ENCODE results near the gene NEURL3. TPM values are rescaled to one million over a fixed set of nuclear protein-coding genes. Genes with fewer than 3 reads are reported as not detected.

The NEURL3 gene
- total and polyA plus RNA-seq, 2 donors from 2014 or later = 3.2 to 11.1 TPM

DNA sequence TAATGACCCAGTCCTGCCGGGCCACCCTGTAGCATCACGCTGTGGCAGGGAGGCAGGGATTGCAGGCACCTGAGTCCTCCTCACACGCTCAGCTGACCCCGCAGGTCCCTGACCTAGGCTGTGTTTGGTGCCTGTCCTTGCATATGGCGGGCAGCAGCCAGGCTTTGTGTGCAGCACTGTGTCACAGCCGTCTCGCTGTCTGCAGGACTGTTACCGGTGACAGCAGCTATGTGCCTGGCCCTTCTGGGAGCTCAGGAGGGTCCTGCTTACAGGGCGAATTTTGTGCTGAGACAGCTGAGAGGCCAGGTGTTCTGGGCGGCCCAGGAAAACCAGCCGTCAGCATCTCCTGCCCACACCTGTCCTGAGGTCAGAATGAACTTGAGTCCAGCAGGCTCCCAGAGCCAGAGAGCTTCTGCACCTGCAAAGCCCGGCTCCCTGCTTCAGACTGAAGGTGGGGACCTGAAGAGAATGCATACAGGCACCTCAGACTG lies 21.0 kb upstream of the NEURL3 start:
- no peaks in the 10 kb centered on the region for H3K27me3 ChIP-seq (ENCODE audit: control insufficient read depth, insufficient read depth, low read length)
- H3K9ac ChIP-seq (ENCODE audit: low read length in 3 of 3) = no peak overlapping the region
- TF ChIP-seq CTCF (IDR thresholded peaks at IDR 0.05; ENCODE audit: borderline replicate concordance, extremely low read depth, insufficient read depth) = no peak
- H3K4me1 ChIP-seq (ENCODE audit: control insufficient read depth in 2 of 3, insufficient read depth in 2 of 3, low read depth in 1 of 3, low read length in 3 of 3) = peaks cover 0 to 5% (median 0%) of the 10 kb centered on the region in 3 donors
- no peak overlapping the region for H3K4me3 ChIP-seq (ENCODE audit: low read length in 3 of 3)
- FAIRE-seq (no peak), DNase-seq (no peak)
- no peaks in the 10 kb centered on the region for H3K36me3 ChIP-seq (ENCODE audit: control insufficient read depth in 2 of 3, insufficient read depth in 3 of 3, low read length in 3 of 3)
- no peak overlapping the region for H3K27ac ChIP-seq (ENCODE audit: low read depth in 2 of 2, low read length in 2 of 2)
- no peaks in the 10 kb centered on the region for H3K9me3 ChIP-seq (ENCODE audit: control insufficient read depth in 2 of 3, insufficient read depth in 1 of 3, low read length in 3 of 3)
- intact Hi-C loops (cut with DNase I) = no loop called here

DNA sequence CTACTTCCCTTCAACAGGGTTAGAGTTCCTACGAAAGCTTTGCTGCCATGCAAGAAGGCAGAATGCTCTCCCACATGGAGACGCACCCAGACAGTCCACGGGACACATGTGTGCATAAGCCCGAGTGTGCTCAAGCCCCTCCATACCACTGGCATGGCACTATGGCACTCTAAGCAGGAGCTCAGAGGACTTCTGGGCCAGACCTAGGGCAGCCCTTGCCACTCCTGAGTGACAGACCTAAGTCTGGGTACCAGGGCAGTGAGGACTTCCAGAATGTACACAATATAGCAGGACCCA lies 20.0 kb upstream of the NEURL3 start:
- Histone ChIP-seq H3K27me3 (ENCODE audit: control insufficient read depth, insufficient read depth, low read length) (no peaks in the 10 kb centered on the region), H3K27ac (ENCODE audit: low read depth in 2 of 2, low read length in 2 of 2) (no peak overlapping the region), H3K36me3 (ENCODE audit: control insufficient read depth in 2 of 3, insufficient read depth in 3 of 3, low read length in 3 of 3) (no peaks in the 10 kb centered on the region), H3K4me1 (ENCODE audit: control insufficient read depth in 2 of 3, insufficient read depth in 2 of 3, low read depth in 1 of 3, low read length in 3 of 3) (peaks cover 0 to 5% (median 0%) of the 10 kb centered on the region in 3 donors), H3K9ac (ENCODE audit: low read length in 3 of 3) (no peak overlapping the region), H3K4me3 (ENCODE audit: low read length in 3 of 3) (no peak overlapping the region), H3K9me3 (ENCODE audit: control insufficient read depth in 2 of 3, insufficient read depth in 1 of 3, low read length in 3 of 3) (no peaks in the 10 kb centered on the region)
- intact Hi-C loops (cut with DNase I) = no loop called here
- no peak for TF ChIP-seq CTCF (IDR thresholded peaks at IDR 0.05; ENCODE audit: borderline replicate concordance, extremely low read depth, insufficient read depth)
- FAIRE-seq = no peak
- DNase-seq = no peak

- no peaks in the 10 kb centered on the region for H3K36me3 ChIP-seq (ENCODE audit: control insufficient read depth in 2 of 3, insufficient read depth in 3 of 3, low read length in 3 of 3)
- H3K9me3 ChIP-seq (ENCODE audit: control insufficient read depth in 2 of 3, insufficient read depth in 1 of 3, low read length in 3 of 3) = no peaks in the 10 kb centered on the region
- DNase-seq (no peak), FAIRE-seq (no peak)
- intact Hi-C loops (cut with DNase I) = no loop called here
- no peak overlapping the region for H3K4me3 ChIP-seq (ENCODE audit: low read length in 3 of 3)
- H3K27ac ChIP-seq (ENCODE audit: low read depth in 2 of 2, low read length in 2 of 2) = no peak overlapping the region
- H3K4me1 ChIP-seq (ENCODE audit: control insufficient read depth in 2 of 3, insufficient read depth in 2 of 3, low read depth in 1 of 3, low read length in 3 of 3) = peaks cover 0 to 5% (median 0%) of the 10 kb centered on the region in 3 donors
- TF ChIP-seq CTCF (IDR thresholded peaks at IDR 0.05; ENCODE audit: borderline replicate concordance, extremely low read depth, insufficient read depth) = no peak
- H3K27me3 ChIP-seq (ENCODE audit: control insufficient read depth, insufficient read depth, low read length) = no peaks in the 10 kb centered on the region
- H3K9ac ChIP-seq (ENCODE audit: low read length in 3 of 3) = no peak overlapping the region
Observed at GRCh38 chr2:96524482-96525210, 19.5 kb upstream of the NEURL3 start.
